HG02610 (cell line): ENCODE results near the gene TMEM138.
A peak's percentile ranks its signal among the peaks of the same experiment; 100 is the strongest.
"Not testable (repeated sequence)": the region's sequence is repeated elsewhere in the genome, so short reads cannot be mapped to it uniquely, and the experiment has no call there.

ENCODE experiments used
- ATAC-seq: cut with Tn5 transposase; IDR thresholded peaks from one replicate; pipeline ENCODE4 v1.9.1; 2021; ENCODE audit warnings: mild to moderate bottlenecking, moderate library complexity; ENCODE audit not compliant: unreplicated experiment

Gene TMEM138

GRCh38 chr11:61362542-61362875 is 335 bp downstream of the TMEM138 start:
- ATAC-seq, result no peak

GRCh38 chr11:61364012-61364675 is 2.0 kb downstream of the TMEM138 start:
- no peak for ATAC-seq

- no peak for ATAC-seq
Observed at GRCh38 chr11:61367406-61367805, 5.2 kb downstream of the TMEM138 start.

GRCh38 chr11:61368646-61369045 is 6.5 kb downstream of the TMEM138 start:
- no peak for ATAC-seq

- peak; percentile 73 for ATAC-seq
Observed at GRCh38 chr11:61369372-61370348, 7.5 kb downstream of the TMEM138 start.

GRCh38 chr11:61370349-61371005 is 8.3 kb downstream of the TMEM138 start:
- ATAC-seq, result no peak

- ATAC-seq, result no peak
Observed at GRCh38 chr11:61372659-61373420, 10.7 kb downstream of the TMEM138 start.

GRCh38 chr11:61375761-61376108 is 13.6 kb downstream of the TMEM138 start:
- ATAC-seq, result no peak

GRCh38 chr11:61377461-61378160 is 15.4 kb downstream of the TMEM138 start:
- no peak for ATAC-seq

GRCh38 chr11:61378713-61379313 is 16.6 kb downstream of the TMEM138 start:
- no peak for ATAC-seq

- ATAC-seq, result no peak
Observed at GRCh38 chr11:61380884-61381283, 18.7 kb downstream of the TMEM138 start.

- ATAC-seq, result not testable (repeated sequence)
Observed at GRCh38 chr11:61383859-61384258, 21.7 kb downstream of the TMEM138 start.

- no peak for ATAC-seq
Observed at GRCh38 chr11:61384271-61385242, 22.4 kb downstream of the TMEM138 start.

- no peak for ATAC-seq
Observed at GRCh38 chr11:61390161-61390560, 28.0 kb downstream of the TMEM138 start.

GRCh38 chr11:61392981-61393595 is 30.9 kb downstream of the TMEM138 start:
- no peak for ATAC-seq

GRCh38 chr11:61401173-61401572 is 39.0 kb downstream of the TMEM138 start:
- no peak for ATAC-seq

GRCh38 chr11:61401573-61401972 is 39.4 kb downstream of the TMEM138 start:
- ATAC-seq, result no peak

- no peak for ATAC-seq
Observed at GRCh38 chr11:61403658-61404057, 41.5 kb downstream of the TMEM138 start.
